SK-N-SH treated with all-trans-retinoic acid at 6 μM for 48 hours (cell line): Measurements from ENCODE around the gene TGIF2.

Experiments used
- ATAC-seq: fragments of 200-7000 bp; cut with Tn5 transposase; 3 replicates; pipeline ENCODE4 v1.9.1; 2020; ENCODE audit warnings: mild to moderate bottlenecking, moderate library complexity
- ARNTL ChIP-seq: fragments of 450-650 bp; formaldehyde crosslinking; IDR thresholded peaks from 2 replicates; pipeline ENCODE4 v1.5.0; 2020; ENCODE audit warnings: low read depth, mild to moderate bottlenecking, moderate library complexity, borderline replicate concordance
- BACH2 ChIP-seq: fragments of 250-450 bp; sonication (Bioruptor Pico); IDR thresholded peaks from 2 replicates; pipeline ENCODE4 v1.9.0; 2021; ENCODE audit warnings: mild to moderate bottlenecking, borderline replicate concordance
- CSDC2 ChIP-seq: fragments of 250-450 bp; sonication (Bioruptor Pico); IDR thresholded peaks from 2 replicates; pipeline ENCODE4 v1.5.0; 2020; ENCODE audit warnings: mild to moderate bottlenecking, moderate library complexity
- CSRNP3 ChIP-seq: fragments of 250-450 bp; sonication (Bioruptor Pico); IDR thresholded peaks from 2 replicates; pipeline ENCODE4 v1.5.1; 2021; ENCODE audit warnings: mild to moderate bottlenecking, moderate library complexity
- ESRRG ChIP-seq: fragments of 250-450 bp; sonication (Bioruptor Pico); IDR thresholded peaks from 2 replicates; pipeline ENCODE4 v1.6.1; 2021; ENCODE audit warnings: mild to moderate bottlenecking
- GLIS3 ChIP-seq: fragments of 250-450 bp; sonication (Bioruptor Pico); IDR thresholded peaks from 2 replicates; pipeline ENCODE4 v1.5.0; 2020; ENCODE audit warnings: mild to moderate bottlenecking, moderate library complexity
- ISL1 ChIP-seq: fragments of 250-450 bp; sonication (Bioruptor Pico); IDR thresholded peaks from 2 replicates; pipeline ENCODE4 v2.1.2; 2022; ENCODE audit warnings: mild to moderate bottlenecking, moderate library complexity
- OSR1 ChIP-seq: fragments of 250-450 bp; sonication (Bioruptor Pico); IDR thresholded peaks from 2 replicates; pipeline ENCODE4 v1.8.0; 2022; ENCODE audit warnings: moderate library complexity, mild to moderate bottlenecking, inconsistent platforms
- PATZ1 ChIP-seq: fragments of 250-450 bp; sonication (Bioruptor Pico); IDR thresholded peaks from 2 replicates; pipeline ENCODE4 v1.8.0; 2020; ENCODE audit warnings: mild to moderate bottlenecking, moderate library complexity, borderline replicate concordance
- POU6F1 ChIP-seq: fragments of 250-450 bp; sonication (Bioruptor Pico); IDR thresholded peaks from 2 replicates; pipeline ENCODE4 v1.8.0; 2021; ENCODE audit warnings: low read depth, mild to moderate bottlenecking, moderate library complexity, borderline replicate concordance
- PPARA ChIP-seq: fragments of 250-450 bp; sonication (Bioruptor Pico); IDR thresholded peaks from 2 replicates; pipeline ENCODE4 v1.5.0; 2020; ENCODE audit warnings: mild to moderate bottlenecking, borderline replicate concordance
- RARB ChIP-seq: fragments of 250-450 bp; sonication (Bioruptor Pico); IDR thresholded peaks from 2 replicates; pipeline ENCODE4 v1.8.0; 2021; ENCODE audit warnings: mild to moderate bottlenecking, moderate library complexity
- SNAI2 ChIP-seq: fragments of 250-450 bp; sonication (Bioruptor Pico); IDR thresholded peaks from 2 replicates; pipeline ENCODE4 v1.5.0; 2020; ENCODE audit warnings: mild to moderate bottlenecking, moderate library complexity
- TCF4 ChIP-seq: fragments of 250-450 bp; sonication (Bioruptor Pico); IDR thresholded peaks from 2 replicates; pipeline ENCODE4 v1.8.0; 2021; ENCODE audit warnings: mild to moderate bottlenecking, moderate library complexity, borderline replicate concordance
- TOX ChIP-seq: fragments of 250-450 bp; sonication (Bioruptor Pico); IDR thresholded peaks from 2 replicates; pipeline ENCODE4 v1.8.0; 2021; ENCODE audit warnings: mild to moderate bottlenecking, moderate library complexity, borderline replicate concordance
- ZC3H10 ChIP-seq: fragments of 250-450 bp; sonication (Bioruptor Pico); IDR thresholded peaks from 2 replicates; pipeline ENCODE4 v1.5.1; 2021; ENCODE audit warnings: mild to moderate bottlenecking, moderate library complexity
- ZFP3 ChIP-seq: fragments of 250-450 bp; sonication (Bioruptor Pico); IDR thresholded peaks from 2 replicates; pipeline ENCODE4 v1.5.0; 2020; ENCODE audit warnings: mild to moderate bottlenecking, moderate library complexity
- ZNF565 ChIP-seq: fragments of 450-650 bp; formaldehyde crosslinking; conservative IDR thresholded peaks from 2 replicates; pipeline ENCODE4 v1.5.0; 2020; ENCODE audit warnings: low read depth, mild to moderate bottlenecking, moderate library complexity
- ZNF70 ChIP-seq: fragments of 450-650 bp; formaldehyde crosslinking; IDR thresholded peaks from 2 replicates; pipeline ENCODE4 v1.5.0; 2020; ENCODE audit warnings: mild to moderate bottlenecking, moderate library complexity
- ZNF8 ChIP-seq: fragments of 450-650 bp; formaldehyde crosslinking; IDR thresholded peaks from 2 replicates; pipeline ENCODE4 v1.5.0; 2020; ENCODE audit warnings: mild to moderate bottlenecking, moderate library complexity

Gene TGIF2

GRCh38 chr20:36528176-36528874 is 45.1 kb upstream of the TGIF2 start:
- ATAC-seq: no peak
- TF ChIP-seq TCF4 (CRISPR knock-in tag) (no peak), ARNTL (CRISPR knock-in tag) (no peak), ZNF8 (CRISPR knock-in tag) (no peak)
- TF ChIP-seq, all 23 proteins: peak for 0

GRCh38 chr20:36528875-36529417 is 44.5 kb upstream of the TGIF2 start:
- TF ChIP-seq RARB (CRISPR knock-in tag): no peak
- no peak for TF ChIP-seq SNAI2 (CRISPR knock-in tag)
- no peak for TF ChIP-seq PPARA (CRISPR knock-in tag)
- no peak for TF ChIP-seq ZNF70 (CRISPR knock-in tag)
- no peak for TF ChIP-seq ZC3H10
- no peak for TF ChIP-seq PATZ1 (CRISPR knock-in tag)
- no peak for TF ChIP-seq ZFP3 (CRISPR knock-in tag)
- no peak for TF ChIP-seq BACH2 (CRISPR knock-in tag)
- TF ChIP-seq ZNF8 (CRISPR knock-in tag): no peak
- TF ChIP-seq CSRNP3 (CRISPR knock-in tag): no peak
- no peak; the same call in 2 of the 3 replicates for ATAC-seq

- TF ChIP-seq ESRRG (CRISPR knock-in tag) (no peak), ZFP3 (CRISPR knock-in tag) (no peak), PATZ1 (CRISPR knock-in tag) (no peak), GLIS3 (CRISPR knock-in tag) (no peak), RARB (CRISPR knock-in tag) (no peak), ZNF565 (CRISPR knock-in tag) (no peak), SNAI2 (CRISPR knock-in tag) (no peak), POU6F1 (CRISPR knock-in tag) (no peak), ISL1 (CRISPR knock-in tag) (no peak), PPARA (CRISPR knock-in tag) (no peak), ZNF70 (CRISPR knock-in tag) (no peak), CSRNP3 (CRISPR knock-in tag) (no peak)
- no peak for ATAC-seq
These were observed 41.0 kb upstream of the TGIF2 start for GRCh38 chr20:36532388-36532787.

- no peak for ATAC-seq
- no peak for TF ChIP-seq POU6F1 (CRISPR knock-in tag)
- TF ChIP-seq CSDC2: no peak
- TF ChIP-seq PATZ1 (CRISPR knock-in tag): no peak
- TF ChIP-seq PPARA (CRISPR knock-in tag): no peak
- no peak for TF ChIP-seq BACH2 (CRISPR knock-in tag)
- TF ChIP-seq OSR1: no peak
- TF ChIP-seq TOX (CRISPR knock-in tag): no peak
- TF ChIP-seq TCF4 (CRISPR knock-in tag): no peak
- no peak for TF ChIP-seq ISL1 (CRISPR knock-in tag)
- TF ChIP-seq GLIS3 (CRISPR knock-in tag): no peak
- no peak for TF ChIP-seq ZFP3 (CRISPR knock-in tag)
These were observed 40.6 kb upstream of the TGIF2 start for GRCh38 chr20:36532822-36533221.
